HCT116 (cell line): ENCODE data around the gene CRACR2A. TPM values are rescaled to one million over a fixed set of nuclear protein-coding genes. Genes with fewer than 3 reads are reported as not detected.

Experiments used
- ATAC-seq: fragments of 200-7000 bp; cut with Tn5 transposase; 2 replicates; pipeline ENCODE4 v1.9.1; 2020; ENCODE audit warnings: mild to moderate bottlenecking, moderate library complexity
- BruUV-seq: library from RNA; stranded (reverse); fragments of 400-500 nt; replicated peaks from 2 replicates; lab custom pipeline; 2021; lab: Mats Ljungman, UMichigan
- CTCF ChIA-PET: fragments of 300-600 bp; sonication (Branson Sonifier 250); formaldehyde crosslinking; loops from one replicate; lab custom pipeline; 2021; ENCODE audit warnings: antibody characterized with exemption; lab: Charles Lee
- POLR2A ChIA-PET: fragments of 300-600, 350-600 bp; sonication (Branson Sonifier 250); formaldehyde crosslinking; loops from one replicate; lab custom pipeline; 2021; ENCODE audit warnings: antibody characterized with exemption; lab: Charles Lee
- RAD21 ChIA-PET, 2 experiments: fragments of 300-600 bp; sonication (Branson Sonifier 250); formaldehyde crosslinking; loops; one replicate each; lab custom pipeline; 2023; ENCODE audit warnings: low total read pairs in 2 of 2; ENCODE audit not compliant: uncharacterized antibody in 2 of 2, unreplicated experiment in 2 of 2, low non-redundant PET in 1 of 2; lab: Charles Lee
- DNase-seq: peaks from one replicate; pipeline ENCODE4 v3.0.0-alpha.2; 2010; ENCODE audit warnings: low read depth, low spot score
- H2AFZ ChIP-seq: fragments of 200-600 bp; shearing (Covaris generic), sonication (generic); 2 replicates; pipeline ENCODE4 v1.6.1; 2017; ENCODE audit warnings: low read depth, mixed run types, mixed read lengths, antibody characterized with exemption, low read length; ENCODE audit not compliant: poor library complexity, severe bottlenecking
- H3K27ac ChIP-seq: 2 replicates; pipeline ENCODE4 v1.5.1; 2012; ENCODE audit warnings: low read depth, low read length
- H3K27me3 ChIP-seq: fragments of 200-600 bp; sonication (generic); 2 replicates; pipeline ENCODE4 v1.6.1; 2016; ENCODE audit warnings: mixed run types, low read length, mixed read lengths; ENCODE audit not compliant: insufficient read depth
- H3K36me3 ChIP-seq, 2 experiments: fragments of 200-500 bp in 1 of 2; fragments of 200-600 bp in 1 of 2; sonication (Bioruptor generic) in 1 of 2; sonication (generic) in 1 of 2; 2 replicates each; pipeline versions ENCODE4 v1.5.1 to v1.6.1; 2014 to 2016; ENCODE audit warnings: low read length in 2 of 2, inconsistent platforms in 1 of 2, mixed read lengths in 1 of 2, mixed run types in 1 of 2; ENCODE audit not compliant: insufficient read depth in 2 of 2, control insufficient read depth in 1 of 2
- H3K4me1 ChIP-seq, 2 experiments: fragments of 200-600 bp in 1 of 2; sonication (generic) in 1 of 2; 2 replicates each; pipeline versions ENCODE4 v1.5.1 to v1.6.1; 2012 to 2017; ENCODE audit warnings: low read length in 2 of 2, inconsistent platforms in 1 of 2, mild to moderate bottlenecking in 1 of 2, mixed read lengths in 1 of 2, mixed run types in 1 of 2, moderate library complexity in 1 of 2; ENCODE audit not compliant: insufficient read depth in 2 of 2, control insufficient read depth in 1 of 2
- H3K4me2 ChIP-seq: fragments of 200-600 bp; sonication (generic); 2 replicates; pipeline ENCODE4 v1.6.1; 2017; ENCODE audit warnings: mixed run types, low read length, mixed read lengths
- H3K4me3 ChIP-seq, 2 experiments: fragments of 200-600 bp in 1 of 2; sonication (generic) in 1 of 2; replicated peaks in 1 of 2; 2 replicates each; pipeline ENCODE4 v1.5.1; 2011 to 2016; ENCODE audit warnings: low read length in 2 of 2, control low read depth in 1 of 2, low read depth in 1 of 2, mild to moderate bottlenecking in 1 of 2, mixed read lengths in 1 of 2, mixed run types in 1 of 2
- H3K79me2 ChIP-seq: fragments of 200-600 bp; sonication (generic); 2 replicates; pipeline ENCODE4 v1.6.1; 2017; ENCODE audit warnings: mild to moderate bottlenecking, mixed run types, low read length, moderate library complexity, mixed read lengths; ENCODE audit not compliant: insufficient read depth
- H3K9ac ChIP-seq: fragments of 200-600 bp; sonication (generic); 2 replicates; pipeline ENCODE4 v1.6.1; 2016; ENCODE audit warnings: low read length, mixed read lengths
- H3K9me2 ChIP-seq: fragments of 200-600 bp; sonication (generic), shearing (Covaris generic); 2 replicates; pipeline ENCODE4 v1.6.1; 2017; ENCODE audit warnings: mixed run types, mild to moderate bottlenecking, moderate library complexity; ENCODE audit not compliant: insufficient read depth
- H3K9me3 ChIP-seq, 2 experiments: fragments of 200-500 bp in 1 of 2; fragments of 200-600 bp in 1 of 2; sonication (Bioruptor generic) in 1 of 2; sonication (generic) in 1 of 2; 2 replicates each; pipeline ENCODE4 v1.6.1; 2014 to 2017; ENCODE audit warnings: low read length in 2 of 2, mixed read lengths in 2 of 2, inconsistent platforms in 1 of 2, low read depth in 1 of 2, mild to moderate bottlenecking in 1 of 2, mixed run types in 1 of 2, moderate library complexity in 1 of 2; ENCODE audit not compliant: control insufficient read depth in 1 of 2, insufficient read depth in 1 of 2
- H4K20me1 ChIP-seq: fragments of 200-600 bp; sonication (generic), shearing (Covaris generic); 2 replicates; pipeline ENCODE4 v1.6.1; 2017; ENCODE audit warnings: mixed run types, mild to moderate bottlenecking, moderate library complexity; ENCODE audit not compliant: insufficient read depth
- ATF3 ChIP-seq: IDR thresholded peaks from 2 replicates; pipeline ENCODE4 v1.6.1; 2012
- CEBPB ChIP-seq: IDR thresholded peaks from 2 replicates; pipeline ENCODE4 v1.6.1; 2012; ENCODE audit warnings: low read depth
- EGR1 ChIP-seq: IDR thresholded peaks from 2 replicates; pipeline ENCODE4 v1.6.1; 2012; ENCODE audit warnings: low read depth
- ELF1 ChIP-seq: IDR thresholded peaks from 2 replicates; pipeline ENCODE4 v1.6.1; 2012; ENCODE audit warnings: low read depth, borderline replicate concordance
- JUND ChIP-seq: IDR thresholded peaks from 2 replicates; pipeline ENCODE4 v1.6.1; 2012
- POLR2AphosphoS5 ChIP-seq: IDR thresholded peaks from 2 replicates; pipeline ENCODE4 v1.6.1; 2011; ENCODE audit warnings: mild to moderate bottlenecking, low read depth, low read length, moderate library complexity
- RAD21 ChIP-seq: IDR thresholded peaks from 2 replicates; pipeline ENCODE4 v1.6.1; 2012; ENCODE audit warnings: low read depth, mild to moderate bottlenecking
- YY1 ChIP-seq: IDR thresholded peaks from 2 replicates; pipeline ENCODE4 v1.6.1; 2011; ENCODE audit warnings: low read length, low read depth, moderate library complexity, mild to moderate bottlenecking; ENCODE audit not compliant: insufficient replicate concordance; ENCODE audit errors: extremely low read depth
- ZNF274 ChIP-seq: fragments of 200-500 bp; sonication (Bioruptor generic); IDR thresholded peaks from 2 replicates; pipeline ENCODE4 v1.6.1; 2014; ENCODE audit warnings: mild to moderate bottlenecking, low read depth, low read length, inconsistent platforms
- intact Hi-C: fragments of 100-400 bp; cut with micrococcal nuclease; formaldehyde crosslinking; loops from 2 replicates; pipeline ENCODE4 v1.10.0; 2022
- total RNA-seq: library from RNA; stranded (reverse); gene quantifications from one replicate; pipeline ENCODE4 v1.2.1, GENCODE V29; 2021; ENCODE audit not compliant: unreplicated experiment
- TF ChIP-seq, protein P1 (sequence below), 3 experiments: fragments of 200-600 bp in 1 of 3; sonication (generic) in 1 of 3; IDR thresholded peaks in 2 of 3; conservative IDR thresholded peaks in 1 of 3; 2 replicates each; pipeline ENCODE4 v1.5.1; 2012 to 2017; ENCODE audit warnings: low read depth in 2 of 3, low read length in 2 of 3, antibody characterized with exemption in 1 of 3, borderline replicate concordance in 1 of 3, control low read depth in 1 of 3, mild to moderate bottlenecking in 1 of 3, mixed read lengths in 1 of 3, mixed run types in 1 of 3, moderate library complexity in 1 of 3; ENCODE audit not compliant: insufficient read depth in 1 of 3

The CRACR2A gene
- total RNA-seq, 1 experiment from 2014 or later, result 18.4 TPM

- ChIA-PET POLR2A (no interaction called here), RAD21 (no interaction called here), CTCF (no interaction called here)
- intact Hi-C loops, result no loop called here
- Histone ChIP-seq H3K9ac (no peak overlapping the region), H3K36me3 (0 out of 4 replicates have a peak, but pooled peaks cover 0 to 1% of the 10 kb centered on the region in 2 experiments), H3K4me1 (no peaks in the 10 kb centered on the region), H3K27me3 (no peaks in the 10 kb centered on the region), H4K20me1 (no peaks in the 10 kb centered on the region), H2AFZ (no peak overlapping the region), H3K9me3 (no peaks in the 10 kb centered on the region), H3K27ac (no peak overlapping the region), H3K79me2 (no peaks in the 10 kb centered on the region), H3K4me3 (no peak overlapping the region), H3K9me2 (no peaks in the 10 kb centered on the region), H3K4me2 (no peak overlapping the region)
- DNase-seq (no peak), ATAC-seq (no peak)
- TF ChIP-seq JUND (no peak), ELF1 (no peak), ATF3 (no peak), EGR1 (no peak), ZNF274 (no peak), POLR2AphosphoS5 (no peak), YY1 (no peak)
- no TSS peak for BruUV-seq
These were observed 73.1 kb downstream of the CRACR2A start for GRCh38 chr12:3679831-3680230.

GRCh38 chr12:3677609-3678008 lies 75.3 kb downstream of the CRACR2A start:
- ChIA-PET POLR2A (no interaction called here), RAD21 (no interaction called here), CTCF (no interaction called here)
- Histone ChIP-seq H3K27ac (no peak overlapping the region), H3K4me1 (no peaks in the 10 kb centered on the region), H3K36me3 (no peaks in the 10 kb centered on the region; a peak in 1 of 4 replicates), H3K9ac (no peak overlapping the region), H3K79me2 (no peaks in the 10 kb centered on the region), H3K4me2 (no peak overlapping the region), H3K4me3 (no peak overlapping the region), H3K27me3 (no peaks in the 10 kb centered on the region), H3K9me3 (no peaks in the 10 kb centered on the region), H2AFZ (no peak overlapping the region), H3K9me2 (no peaks in the 10 kb centered on the region), H4K20me1 (no peaks in the 10 kb centered on the region)
- intact Hi-C loops, result no loop called here
- ATAC-seq (no peak), DNase-seq (no peak)
- TF ChIP-seq, protein P1, sequence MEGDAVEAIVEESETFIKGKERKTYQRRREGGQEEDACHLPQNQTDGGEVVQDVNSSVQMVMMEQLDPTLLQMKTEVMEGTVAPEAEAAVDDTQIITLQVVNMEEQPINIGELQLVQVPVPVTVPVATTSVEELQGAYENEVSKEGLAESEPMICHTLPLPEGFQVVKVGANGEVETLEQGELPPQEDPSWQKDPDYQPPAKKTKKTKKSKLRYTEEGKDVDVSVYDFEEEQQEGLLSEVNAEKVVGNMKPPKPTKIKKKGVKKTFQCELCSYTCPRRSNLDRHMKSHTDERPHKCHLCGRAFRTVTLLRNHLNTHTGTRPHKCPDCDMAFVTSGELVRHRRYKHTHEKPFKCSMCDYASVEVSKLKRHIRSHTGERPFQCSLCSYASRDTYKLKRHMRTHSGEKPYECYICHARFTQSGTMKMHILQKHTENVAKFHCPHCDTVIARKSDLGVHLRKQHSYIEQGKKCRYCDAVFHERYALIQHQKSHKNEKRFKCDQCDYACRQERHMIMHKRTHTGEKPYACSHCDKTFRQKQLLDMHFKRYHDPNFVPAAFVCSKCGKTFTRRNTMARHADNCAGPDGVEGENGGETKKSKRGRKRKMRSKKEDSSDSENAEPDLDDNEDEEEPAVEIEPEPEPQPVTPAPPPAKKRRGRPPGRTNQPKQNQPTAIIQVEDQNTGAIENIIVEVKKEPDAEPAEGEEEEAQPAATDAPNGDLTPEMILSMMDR (IDR thresholded peaks at IDR 0.05 in 2 of 3, conservative IDR thresholded peaks at IDR 0.05 in 1 of 3; ENCODE audit: borderline replicate concordance in 1 of 3, insufficient read depth in 1 of 3, low read depth in 2 of 3, low read length in 2 of 3), result 0 out of 6 replicates have a peak, but pooled peaks of 2 of the 3 experiments have one; percentile 2 to 19
- TF ChIP-seq CEBPB, result no peak
- no peak for TF ChIP-seq RAD21
- no TSS peak for BruUV-seq
